Stomach (tissue), 4 donors: Measurements from ENCODE around the gene TGM3.

Experiments
- POLR2A ChIP-seq, 4 donors: fragments of 450-650 bp; IDR thresholded peaks; one replicate each; pipeline ENCODE4 v1.6.1; 2016; ENCODE audit warnings: antibody characterized with exemption in 4 of 4, control low read depth in 2 of 4, mild to moderate bottlenecking in 1 of 4, moderate library complexity in 1 of 4
- POLR2AphosphoS5 ChIP-seq, 3 donors: sonication (generic); formaldehyde crosslinking; IDR thresholded peaks; one replicate each; pipeline ENCODE4 v1.6.1; 2016; ENCODE audit warnings: antibody characterized with exemption in 3 of 3
- TF ChIP-seq, protein P1 (sequence below), 7 experiments: fragments of 450-650 bp in 4 of 7; fragments of 200-600 bp in 3 of 7; sonication (generic) in 3 of 7; IDR thresholded peaks; one replicate each; pipeline ENCODE4 v1.5.1; 2016 to 2019; ENCODE audit warnings: antibody characterized with exemption in 7 of 7, control low read depth in 2 of 7, mild to moderate bottlenecking in 1 of 7

DNA sequence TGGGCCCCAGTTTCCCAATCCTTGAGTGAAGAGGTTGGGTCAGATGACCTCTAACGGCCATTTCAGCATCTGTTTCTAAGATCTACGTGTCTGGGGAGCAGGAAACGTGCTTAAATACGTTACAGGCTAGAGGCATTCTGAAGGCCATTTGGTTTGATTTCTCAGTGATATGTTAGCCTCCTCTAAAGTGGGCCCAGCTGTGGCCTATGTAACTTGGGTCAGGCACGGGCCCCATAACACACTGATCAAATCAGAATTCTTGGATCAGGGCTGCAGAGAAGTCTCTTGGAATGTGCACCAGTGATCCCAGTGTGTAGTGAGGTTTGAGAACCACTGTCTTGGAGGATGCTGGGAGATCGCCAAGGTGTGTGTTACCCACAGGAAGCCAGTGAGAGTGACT is 36.1 kb upstream of the TGM3 start:
- TF ChIP-seq POLR2AphosphoS5 (IDR thresholded peaks at IDR 0.05) (no peak), POLR2A (IDR thresholded peaks at IDR 0.05) (no peak)
- TF ChIP-seq, protein P1, sequence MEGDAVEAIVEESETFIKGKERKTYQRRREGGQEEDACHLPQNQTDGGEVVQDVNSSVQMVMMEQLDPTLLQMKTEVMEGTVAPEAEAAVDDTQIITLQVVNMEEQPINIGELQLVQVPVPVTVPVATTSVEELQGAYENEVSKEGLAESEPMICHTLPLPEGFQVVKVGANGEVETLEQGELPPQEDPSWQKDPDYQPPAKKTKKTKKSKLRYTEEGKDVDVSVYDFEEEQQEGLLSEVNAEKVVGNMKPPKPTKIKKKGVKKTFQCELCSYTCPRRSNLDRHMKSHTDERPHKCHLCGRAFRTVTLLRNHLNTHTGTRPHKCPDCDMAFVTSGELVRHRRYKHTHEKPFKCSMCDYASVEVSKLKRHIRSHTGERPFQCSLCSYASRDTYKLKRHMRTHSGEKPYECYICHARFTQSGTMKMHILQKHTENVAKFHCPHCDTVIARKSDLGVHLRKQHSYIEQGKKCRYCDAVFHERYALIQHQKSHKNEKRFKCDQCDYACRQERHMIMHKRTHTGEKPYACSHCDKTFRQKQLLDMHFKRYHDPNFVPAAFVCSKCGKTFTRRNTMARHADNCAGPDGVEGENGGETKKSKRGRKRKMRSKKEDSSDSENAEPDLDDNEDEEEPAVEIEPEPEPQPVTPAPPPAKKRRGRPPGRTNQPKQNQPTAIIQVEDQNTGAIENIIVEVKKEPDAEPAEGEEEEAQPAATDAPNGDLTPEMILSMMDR (IDR thresholded peaks at IDR 0.05): no peak
